GM10248 (cell line): ENCODE results near the gene SBK2.

Experiments
- CTCF ChIA-PET: fragments of 300-600 bp; sonication (Branson Sonifier 250); formaldehyde crosslinking; extraction: SDS; loops from one replicate; lab custom pipeline; 2021; ENCODE audit warnings: antibody characterized with exemption; lab: Yijun Ruan, JAX
- POLR2A ChIA-PET: fragments of 350-650 bp; sonication (Branson Sonifier 250); formaldehyde crosslinking; extraction: SDS; loops from one replicate; lab custom pipeline; 2020; ENCODE audit warnings: antibody characterized with exemption; lab: Yijun Ruan, JAX
- DNase-seq: peaks from one replicate; pipeline ENCODE4 v3.0.0; 2012; ENCODE audit errors: extremely low spot score
- CTCF ChIP-seq: IDR thresholded peaks from 2 replicates; pipeline ENCODE4 v1.5.1; 2012; ENCODE audit warnings: mild to moderate bottlenecking, low read depth; ENCODE audit errors: extremely low read depth, missing control alignments, control extremely low read depth

SBK2 gene

GRCh38 chr19:55482967-55483705 lies 53.8 kb downstream of the SBK2 start:
- ChIA-PET POLR2A (no interaction called here), CTCF (interaction anchor here (0.8 to 6.3 kb wide), 3 partner anchors 9 to 21 kb away, joined by 3 to 44 read pairs (median 37); no protein-coding TSS in a partner anchor)
- no peak for TF ChIP-seq CTCF
- DNase-seq, result no peak

GRCh38 chr19:55482156-55482961 lies 54.6 kb downstream of the SBK2 start:
- ChIA-PET POLR2A (no interaction called here), CTCF (interaction anchor here (0.8 to 6.3 kb wide), 2 partner anchors 9 to 15 kb away, joined by 3 to 37 read pairs; no protein-coding TSS in a partner anchor)
- no peak for DNase-seq

DNA sequence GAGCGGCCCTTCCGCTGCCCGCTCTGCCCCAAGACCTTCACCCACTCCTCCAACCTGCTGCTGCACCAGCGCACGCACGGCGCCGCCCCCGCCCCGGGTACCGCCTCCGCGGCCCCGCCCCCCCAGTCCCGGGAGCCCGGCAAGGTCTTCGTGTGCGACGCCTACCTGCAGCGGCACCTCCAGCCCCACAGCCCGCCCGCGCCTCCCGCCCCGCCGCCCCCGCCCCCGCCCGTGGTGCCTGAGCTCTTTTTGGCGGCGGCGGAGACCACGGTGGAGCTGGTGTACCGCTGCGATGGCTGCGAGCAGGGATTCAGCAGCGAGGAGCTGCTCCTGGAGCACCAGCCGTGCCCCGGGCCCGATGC lies 55.2 kb downstream of the SBK2 start:
- ChIA-PET POLR2A (no interaction called here), CTCF (no interaction called here)
- DNase-seq, result no peak
- no peak for TF ChIP-seq CTCF

More at GRCh38 chr19:55482156-55482961, 54.6 kb downstream of the SBK2 start:
- no peak for TF ChIP-seq CTCF

DNA sequence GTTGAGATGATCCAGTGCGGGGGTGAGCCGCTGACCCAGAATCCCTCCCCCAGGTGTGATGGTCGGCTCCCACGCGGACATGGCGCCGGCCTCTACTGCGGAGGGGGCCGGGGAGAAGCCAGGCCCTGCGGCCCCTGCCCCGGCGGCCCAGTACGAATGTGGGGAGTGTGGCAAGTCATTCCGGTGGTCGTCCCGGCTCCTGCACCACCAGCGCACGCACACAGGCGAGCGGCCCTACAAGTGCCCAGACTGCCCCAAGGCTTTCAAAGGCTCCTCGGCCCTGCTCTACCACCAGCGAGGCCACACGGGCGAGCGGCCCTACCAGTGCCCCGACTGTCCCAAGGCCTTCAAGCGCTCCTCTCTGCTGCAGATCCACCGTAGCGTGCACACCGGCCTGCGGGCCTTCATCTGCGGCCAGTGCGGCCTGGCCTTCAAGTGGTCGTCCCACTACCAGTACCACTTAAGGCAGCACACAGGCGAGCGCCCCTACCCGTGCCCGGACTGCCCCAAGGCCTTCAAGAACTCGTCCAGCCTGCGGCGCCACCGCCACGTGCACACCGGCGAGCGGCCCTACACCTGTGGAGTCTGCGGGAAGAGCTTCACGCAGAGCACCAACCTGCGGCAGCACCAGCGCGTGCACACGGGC lies 55.7 kb downstream of the SBK2 start:
- no peak for TF ChIP-seq CTCF
- ChIA-PET CTCF (no interaction called here), POLR2A (no interaction called here)
- no peak for DNase-seq

- POLR2A ChIA-PET, result no interaction called here
- CTCF ChIA-PET, result interaction anchor here (0.7 to 2.6 kb wide), 4 partner anchors 12 to 153 kb away, joined by 3 to 15 read pairs (median 6); no protein-coding TSS in a partner anchor
Observed at GRCh38 chr19:55479451-55480230, 57.3 kb downstream of the SBK2 start.

More at GRCh38 chr19:55479451-55480230, 57.3 kb downstream of the SBK2 start:
- DNase-seq, result no peak
- TF ChIP-seq CTCF, result no peak
